Measurements from ENCODE around the gene SETD2.
A peak's percentile ranks its signal among the peaks of the same experiment; 100 is the strongest.

The SETD2 gene

GRCh38 chr3:47009225-47010110 lies 154.4 kb downstream of the SETD2 start:
- TF ChIP-seq, protein P1, sequence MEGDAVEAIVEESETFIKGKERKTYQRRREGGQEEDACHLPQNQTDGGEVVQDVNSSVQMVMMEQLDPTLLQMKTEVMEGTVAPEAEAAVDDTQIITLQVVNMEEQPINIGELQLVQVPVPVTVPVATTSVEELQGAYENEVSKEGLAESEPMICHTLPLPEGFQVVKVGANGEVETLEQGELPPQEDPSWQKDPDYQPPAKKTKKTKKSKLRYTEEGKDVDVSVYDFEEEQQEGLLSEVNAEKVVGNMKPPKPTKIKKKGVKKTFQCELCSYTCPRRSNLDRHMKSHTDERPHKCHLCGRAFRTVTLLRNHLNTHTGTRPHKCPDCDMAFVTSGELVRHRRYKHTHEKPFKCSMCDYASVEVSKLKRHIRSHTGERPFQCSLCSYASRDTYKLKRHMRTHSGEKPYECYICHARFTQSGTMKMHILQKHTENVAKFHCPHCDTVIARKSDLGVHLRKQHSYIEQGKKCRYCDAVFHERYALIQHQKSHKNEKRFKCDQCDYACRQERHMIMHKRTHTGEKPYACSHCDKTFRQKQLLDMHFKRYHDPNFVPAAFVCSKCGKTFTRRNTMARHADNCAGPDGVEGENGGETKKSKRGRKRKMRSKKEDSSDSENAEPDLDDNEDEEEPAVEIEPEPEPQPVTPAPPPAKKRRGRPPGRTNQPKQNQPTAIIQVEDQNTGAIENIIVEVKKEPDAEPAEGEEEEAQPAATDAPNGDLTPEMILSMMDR (IDR thresholded peaks at IDR 0.05; ENCODE audit: insufficient read depth, low read length, poor library complexity, severe bottlenecking), result no peak
- no peaks in the 10 kb centered on the region for H3K27me3 ChIP-seq (replicated peaks; ENCODE audit: control insufficient read depth, insufficient read depth, low read length)
- peak; percentile 86 for DNase-seq (ENCODE audit: extremely low read depth, insufficient read length)
- H3K36me3 ChIP-seq (ENCODE audit: control insufficient read depth, insufficient read depth, low read length), result peaks cover 37% of the 10 kb centered on the region
- no peak overlapping the region; the same call in 1 of the 2 replicates for H3K4me3 ChIP-seq (replicated peaks; ENCODE audit: low read depth, low read length)

DNA sequence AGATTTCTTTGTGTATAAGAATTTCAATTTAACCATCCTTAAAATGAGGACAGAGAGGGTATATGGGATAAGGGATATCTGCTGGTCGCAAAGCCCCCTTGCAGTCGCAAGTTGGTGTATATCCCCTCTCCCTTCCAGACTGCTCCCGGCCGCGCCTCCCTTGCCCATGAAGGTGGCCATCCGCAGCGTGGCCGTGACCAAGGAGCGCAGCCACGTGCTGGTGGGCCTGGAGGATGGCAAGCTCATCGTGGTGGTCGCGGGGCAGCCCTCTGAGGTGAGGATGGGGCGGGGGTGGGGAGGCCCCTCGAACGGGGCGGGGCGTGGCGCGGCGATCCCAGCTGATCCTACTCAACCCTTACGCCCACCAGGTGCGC lies 155.1 kb downstream of the SETD2 start:
- Histone ChIP-seq H3K36me3 (ENCODE audit: control insufficient read depth, insufficient read depth, low read length) (peaks cover 41% of the 10 kb centered on the region), H3K27me3 (replicated peaks; ENCODE audit: control insufficient read depth, insufficient read depth, low read length) (no peaks in the 10 kb centered on the region), H3K4me3 (replicated peaks; ENCODE audit: low read depth, low read length) (no peak overlapping the region; the same call in 1 of the 2 replicates)
- no peak for DNase-seq (ENCODE audit: extremely low read depth, insufficient read length)
- TF ChIP-seq, protein P1 (IDR thresholded peaks at IDR 0.05; ENCODE audit: insufficient read depth, low read length, poor library complexity, severe bottlenecking), result no peak

DNA sequence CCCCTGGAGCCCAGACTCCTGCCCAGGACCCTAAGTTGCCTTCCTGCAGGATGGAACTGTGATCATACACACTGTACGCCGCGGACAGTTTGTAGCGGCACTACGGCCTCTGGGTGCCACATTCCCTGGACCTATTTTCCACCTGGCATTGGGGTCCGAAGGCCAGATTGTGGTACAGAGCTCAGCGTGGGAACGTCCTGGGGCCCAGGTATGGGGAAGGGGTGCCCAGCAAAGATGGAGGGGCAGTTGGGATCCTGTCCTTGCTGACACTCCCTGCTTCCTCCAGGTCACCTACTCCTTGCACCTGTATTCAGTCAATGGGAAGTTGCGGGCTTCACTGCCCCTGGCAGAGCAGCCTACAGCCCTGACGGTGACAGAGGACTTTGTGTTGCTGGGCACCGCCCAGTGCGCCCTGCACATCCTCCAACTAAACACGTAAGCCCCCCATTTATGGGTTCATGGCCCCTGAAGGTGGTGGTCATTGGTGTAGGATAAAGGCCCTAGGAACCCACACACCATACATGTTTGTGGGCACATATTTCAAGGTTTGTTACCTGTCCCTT lies 155.6 kb downstream of the SETD2 start:
- no peak for DNase-seq (ENCODE audit: extremely low read depth, insufficient read length)

DNA sequence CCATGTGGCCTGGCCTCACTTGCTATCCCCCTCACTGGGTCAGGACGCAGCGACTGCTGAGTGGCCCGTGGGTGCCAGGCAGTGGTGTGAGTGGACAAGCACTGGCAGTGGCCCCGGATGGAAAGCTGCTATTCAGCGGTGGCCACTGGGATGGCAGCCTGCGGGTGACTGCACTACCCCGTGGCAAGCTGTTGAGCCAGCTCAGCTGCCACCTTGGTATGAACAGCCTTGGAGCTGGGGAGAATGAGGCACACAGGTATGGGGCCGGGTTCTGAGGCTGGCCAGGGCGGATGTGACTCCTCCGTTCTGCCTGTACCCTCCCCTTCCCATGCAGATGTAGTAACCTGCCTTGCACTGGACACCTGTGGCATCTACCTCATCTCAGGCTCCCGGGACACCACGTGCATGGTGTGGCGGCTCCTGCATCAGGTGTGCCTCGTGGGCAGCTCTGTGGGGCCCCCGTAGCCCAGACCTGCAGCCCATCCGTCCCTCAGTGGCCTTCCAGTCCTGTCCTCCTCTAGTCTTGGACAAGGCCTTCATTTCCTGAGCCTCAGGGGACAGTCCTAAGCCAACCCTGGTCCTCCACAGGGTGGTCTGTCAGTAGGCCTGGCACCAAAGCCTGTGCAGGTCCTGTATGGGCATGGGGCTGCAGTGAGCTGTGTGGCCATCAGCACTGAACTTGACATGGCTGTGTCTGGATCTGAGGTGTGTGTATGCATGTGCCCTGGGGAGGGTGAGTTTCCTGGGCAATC lies 156.3 kb downstream of the SETD2 start:
- H3K36me3 ChIP-seq (ENCODE audit: control insufficient read depth, insufficient read depth, low read length), result peaks cover 51% of the 10 kb centered on the region

More for the DNA sequence above, 155.6 kb downstream of the SETD2 start:
- Histone ChIP-seq H3K36me3 (ENCODE audit: control insufficient read depth, insufficient read depth, low read length) (peaks cover 45% of the 10 kb centered on the region), H3K4me3 (replicated peaks; ENCODE audit: low read depth, low read length) (no peak overlapping the region), H3K27me3 (replicated peaks; ENCODE audit: control insufficient read depth, insufficient read depth, low read length) (no peaks in the 10 kb centered on the region)
- TF ChIP-seq, protein P1 (IDR thresholded peaks at IDR 0.05; ENCODE audit: insufficient read depth, low read length, poor library complexity, severe bottlenecking), result no peak

GRCh38 chr3:47007001-47007400 lies 156.9 kb downstream of the SETD2 start:
- DNase-seq (ENCODE audit: extremely low read depth, insufficient read length), result no peak
- TF ChIP-seq, protein P1 (IDR thresholded peaks at IDR 0.05; ENCODE audit: insufficient read depth, low read length, poor library complexity, severe bottlenecking), result no peak
- H3K4me3 ChIP-seq (replicated peaks; ENCODE audit: low read depth, low read length), result no peak overlapping the region
- peaks cover 56% of the 10 kb centered on the region for H3K36me3 ChIP-seq (ENCODE audit: control insufficient read depth, insufficient read depth, low read length)
- H3K27me3 ChIP-seq (replicated peaks; ENCODE audit: control insufficient read depth, insufficient read depth, low read length), result no peaks in the 10 kb centered on the region

More for the DNA sequence above, 156.3 kb downstream of the SETD2 start:
- Histone ChIP-seq H3K27me3 (replicated peaks; ENCODE audit: control insufficient read depth, insufficient read depth, low read length) (no peaks in the 10 kb centered on the region), H3K4me3 (replicated peaks; ENCODE audit: low read depth, low read length) (no peak overlapping the region)
- DNase-seq (ENCODE audit: extremely low read depth, insufficient read length), result no peak
- TF ChIP-seq, protein P1 (IDR thresholded peaks at IDR 0.05; ENCODE audit: insufficient read depth, low read length, poor library complexity, severe bottlenecking), result no peak

Measured in GM06990 (cell line).